ENCODE measurements around the gene C12orf57.

The C12orf57 gene

GRCh38 chr12:6953442-6954315 lies 9.9 kb downstream of the C12orf57 start:
- DNase-seq (ENCODE audit: low spot score), result peak; percentile 84
- no peak for TF ChIP-seq CTCF (IDR thresholded peaks at IDR 0.05; ENCODE audit: borderline replicate concordance, control extremely low read depth, extremely low read depth, insufficient read depth, missing control alignments)
- in situ Hi-C loops (cut with MboI; ENCODE audit: low sequenced_read_pairs, unreplicated experiment), result no loop called here

GRCh38 chr12:6954316-6955107 lies 10.7 kb downstream of the C12orf57 start:
- no peak for DNase-seq (ENCODE audit: low spot score)
- TF ChIP-seq CTCF (IDR thresholded peaks at IDR 0.05; ENCODE audit: borderline replicate concordance, control extremely low read depth, extremely low read depth, insufficient read depth, missing control alignments), result no peak
- in situ Hi-C loops (cut with MboI; ENCODE audit: low sequenced_read_pairs, unreplicated experiment), result no loop called here

GRCh38 chr12:6955108-6956020 lies 11.5 kb downstream of the C12orf57 start:
- in situ Hi-C loops (cut with MboI; ENCODE audit: low sequenced_read_pairs, unreplicated experiment), result no loop called here
- DNase-seq (ENCODE audit: low spot score), result no peak
- no peak for TF ChIP-seq CTCF (IDR thresholded peaks at IDR 0.05; ENCODE audit: borderline replicate concordance, control extremely low read depth, extremely low read depth, insufficient read depth, missing control alignments)

GRCh38 chr12:6956021-6956727 lies 12.4 kb downstream of the C12orf57 start:
- TF ChIP-seq CTCF (IDR thresholded peaks at IDR 0.05; ENCODE audit: borderline replicate concordance, control extremely low read depth, extremely low read depth, insufficient read depth, missing control alignments), result no peak
- in situ Hi-C loops (cut with MboI; ENCODE audit: low sequenced_read_pairs, unreplicated experiment), result no loop called here
- peak; percentile 37 for DNase-seq (ENCODE audit: low spot score)

GRCh38 chr12:6957151-6957701 lies 13.4 kb downstream of the C12orf57 start:
- TF ChIP-seq CTCF (IDR thresholded peaks at IDR 0.05; ENCODE audit: borderline replicate concordance, control extremely low read depth, extremely low read depth, insufficient read depth, missing control alignments), result no peak
- in situ Hi-C loops (cut with MboI; ENCODE audit: low sequenced_read_pairs, unreplicated experiment), result no loop called here
- DNase-seq (ENCODE audit: low spot score), result no peak
